ENCODE data around the gene TMEM201.

Gene TMEM201

DNA sequence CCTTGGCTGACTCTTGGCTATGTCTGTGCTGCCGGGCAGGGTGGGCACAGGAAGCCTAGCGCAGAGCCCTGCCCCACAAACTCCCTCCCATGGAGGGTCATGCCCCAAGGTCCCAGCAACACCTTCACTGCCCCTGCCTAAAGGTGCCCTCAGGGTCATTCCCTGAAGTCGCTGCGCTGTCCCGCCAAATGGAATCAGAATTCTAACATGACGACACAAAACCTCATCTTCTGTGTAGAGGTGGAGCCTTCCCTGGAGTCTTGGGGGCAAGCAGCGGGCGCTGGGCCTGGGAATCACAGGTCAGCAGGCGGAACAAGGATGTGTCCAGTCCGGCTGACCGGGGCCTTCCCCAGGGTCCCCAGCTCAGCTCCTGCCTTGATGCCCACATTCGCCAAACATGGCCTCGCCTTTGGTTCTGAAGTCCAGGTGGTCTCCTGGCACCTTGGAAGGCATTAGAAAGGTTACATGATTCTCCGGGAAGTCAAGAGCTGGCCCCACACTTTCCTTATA lies 17.3 kb downstream of the TMEM201 start:
- Histone ChIP-seq H3K4me1 (peaks cover 7% of the 10 kb centered on the region), H3K4me3 (ENCODE audit: low read depth, low read length) (no peak overlapping the region), H3K36me3 (peaks cover 29% of the 10 kb centered on the region), H3K9me3 (no peaks in the 10 kb centered on the region), H3K27me3 (no peaks in the 10 kb centered on the region)
- TF ChIP-seq, protein P1, sequence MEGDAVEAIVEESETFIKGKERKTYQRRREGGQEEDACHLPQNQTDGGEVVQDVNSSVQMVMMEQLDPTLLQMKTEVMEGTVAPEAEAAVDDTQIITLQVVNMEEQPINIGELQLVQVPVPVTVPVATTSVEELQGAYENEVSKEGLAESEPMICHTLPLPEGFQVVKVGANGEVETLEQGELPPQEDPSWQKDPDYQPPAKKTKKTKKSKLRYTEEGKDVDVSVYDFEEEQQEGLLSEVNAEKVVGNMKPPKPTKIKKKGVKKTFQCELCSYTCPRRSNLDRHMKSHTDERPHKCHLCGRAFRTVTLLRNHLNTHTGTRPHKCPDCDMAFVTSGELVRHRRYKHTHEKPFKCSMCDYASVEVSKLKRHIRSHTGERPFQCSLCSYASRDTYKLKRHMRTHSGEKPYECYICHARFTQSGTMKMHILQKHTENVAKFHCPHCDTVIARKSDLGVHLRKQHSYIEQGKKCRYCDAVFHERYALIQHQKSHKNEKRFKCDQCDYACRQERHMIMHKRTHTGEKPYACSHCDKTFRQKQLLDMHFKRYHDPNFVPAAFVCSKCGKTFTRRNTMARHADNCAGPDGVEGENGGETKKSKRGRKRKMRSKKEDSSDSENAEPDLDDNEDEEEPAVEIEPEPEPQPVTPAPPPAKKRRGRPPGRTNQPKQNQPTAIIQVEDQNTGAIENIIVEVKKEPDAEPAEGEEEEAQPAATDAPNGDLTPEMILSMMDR (IDR thresholded peaks at IDR 0.05; ENCODE audit: low read depth, low read length) = no peak
- DNase-seq = no peak

DNA sequence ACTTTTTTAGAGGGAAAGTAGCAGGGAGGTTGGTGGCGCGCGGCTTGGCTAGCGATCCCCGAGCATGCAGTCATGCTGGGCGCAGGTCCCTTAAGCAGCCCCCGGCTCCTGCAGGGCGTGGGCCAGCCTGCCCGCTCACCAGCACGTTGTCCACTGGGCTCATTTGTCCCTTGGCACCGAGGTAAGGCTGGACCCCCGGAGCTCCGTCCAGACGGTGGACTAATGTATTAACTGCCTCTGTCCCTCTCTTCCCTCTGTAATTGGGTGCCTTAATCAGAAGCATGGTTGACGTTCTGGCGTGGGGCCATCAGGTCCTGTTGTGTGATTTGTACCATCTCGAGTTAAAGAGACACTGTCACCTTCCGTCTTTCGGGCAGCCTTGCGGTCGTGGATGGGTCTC lies 17.7 kb downstream of the TMEM201 start:
- Histone ChIP-seq H3K27me3 (no peaks in the 10 kb centered on the region), H3K4me1 (peaks cover 7% of the 10 kb centered on the region), H3K36me3 (peaks cover 24% of the 10 kb centered on the region), H3K4me3 (ENCODE audit: low read depth, low read length) (no peak overlapping the region), H3K9me3 (no peaks in the 10 kb centered on the region)
- no peak for DNase-seq
- TF ChIP-seq, protein P1 (IDR thresholded peaks at IDR 0.05; ENCODE audit: low read depth, low read length) = no peak

DNA sequence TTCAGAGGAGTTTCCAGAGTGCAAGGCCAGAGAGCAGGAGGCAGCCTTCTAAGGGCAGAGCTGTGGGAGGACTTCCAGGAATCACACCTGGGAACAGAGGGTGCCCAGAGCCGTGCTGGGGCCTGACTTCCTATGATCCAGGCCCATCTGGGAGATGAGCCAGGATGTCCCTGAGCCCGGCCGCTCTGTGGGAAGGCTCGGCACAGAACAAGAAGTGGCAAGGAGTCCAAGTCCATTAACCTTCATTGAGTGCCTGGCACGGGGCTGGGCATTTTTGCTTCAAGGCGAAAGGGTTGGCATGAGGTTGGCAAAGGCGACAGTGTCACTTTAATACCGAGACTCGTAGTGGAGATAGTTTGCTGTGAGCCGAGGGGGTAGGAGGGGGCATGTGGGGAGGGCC lies 18.2 kb downstream of the TMEM201 start:
- H3K36me3 ChIP-seq = peaks cover 24% of the 10 kb centered on the region

DNA sequence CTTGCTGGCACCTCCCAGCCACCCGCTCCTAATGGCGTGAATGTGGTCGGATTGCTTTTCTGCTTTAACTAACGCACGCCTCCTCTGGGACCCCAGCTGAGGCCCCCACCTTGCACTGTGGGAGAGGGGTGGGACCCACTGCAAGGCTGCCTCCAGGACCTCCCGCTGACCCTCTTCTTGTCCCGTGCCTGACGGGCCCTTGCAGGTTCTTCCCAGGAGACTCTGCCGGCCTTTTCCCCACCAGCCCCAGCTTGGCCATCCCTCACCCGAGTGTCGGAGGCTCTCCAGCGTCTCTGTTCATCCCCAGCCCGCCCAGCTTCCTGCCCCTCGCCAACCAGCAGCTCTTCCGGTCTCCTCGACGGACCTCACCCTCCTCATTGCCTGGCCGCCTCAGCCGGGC lies 18.6 kb downstream of the TMEM201 start:
- TF ChIP-seq, protein P1 (IDR thresholded peaks at IDR 0.05; ENCODE audit: low read depth, low read length) = no peak
- Histone ChIP-seq H3K27me3 (no peaks in the 10 kb centered on the region), H3K4me1 (peaks cover 7% of the 10 kb centered on the region), H3K9me3 (no peaks in the 10 kb centered on the region), H3K36me3 (peaks cover 27% of the 10 kb centered on the region), H3K4me3 (ENCODE audit: low read depth, low read length) (no peak overlapping the region)
- no peak for DNase-seq

More for the DNA sequence above, 18.2 kb downstream of the TMEM201 start:
- TF ChIP-seq, protein P1 (IDR thresholded peaks at IDR 0.05; ENCODE audit: low read depth, low read length) = no peak
- no peak for DNase-seq
- no peaks in the 10 kb centered on the region for H3K9me3 ChIP-seq
- H3K4me1 ChIP-seq = peaks cover 7% of the 10 kb centered on the region
- no peaks in the 10 kb centered on the region for H3K27me3 ChIP-seq
- no peak overlapping the region for H3K4me3 ChIP-seq (ENCODE audit: low read depth, low read length)

DNA sequence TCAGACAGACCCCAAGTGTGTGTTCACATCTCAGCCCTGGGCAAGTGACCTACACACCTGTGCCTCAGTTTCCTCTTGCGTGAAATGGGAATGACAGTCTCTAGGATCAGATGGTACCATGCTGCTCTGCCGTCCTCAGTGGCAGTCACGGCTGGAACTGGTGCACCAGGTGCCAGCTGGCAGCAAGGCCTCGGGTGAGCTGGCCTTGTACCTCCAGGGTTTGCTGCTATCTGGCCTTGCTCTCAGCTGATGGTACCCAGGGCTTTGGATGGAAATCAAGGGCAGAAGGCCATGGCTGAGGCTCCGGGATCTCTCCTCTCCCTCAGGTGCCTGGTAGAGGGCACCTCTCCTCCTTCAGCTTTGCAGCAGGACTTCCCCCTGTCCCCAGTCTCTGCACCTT lies 21.3 kb downstream of the TMEM201 start:
- Histone ChIP-seq H3K4me3 (ENCODE audit: low read depth, low read length) (no peak overlapping the region), H3K36me3 (peaks cover 18% of the 10 kb centered on the region), H3K4me1 (no peaks in the 10 kb centered on the region), H3K27me3 (no peaks in the 10 kb centered on the region), H3K9me3 (no peaks in the 10 kb centered on the region)
- TF ChIP-seq, protein P1 (IDR thresholded peaks at IDR 0.05; ENCODE audit: low read depth, low read length) = no peak
- DNase-seq = no peak

DNA sequence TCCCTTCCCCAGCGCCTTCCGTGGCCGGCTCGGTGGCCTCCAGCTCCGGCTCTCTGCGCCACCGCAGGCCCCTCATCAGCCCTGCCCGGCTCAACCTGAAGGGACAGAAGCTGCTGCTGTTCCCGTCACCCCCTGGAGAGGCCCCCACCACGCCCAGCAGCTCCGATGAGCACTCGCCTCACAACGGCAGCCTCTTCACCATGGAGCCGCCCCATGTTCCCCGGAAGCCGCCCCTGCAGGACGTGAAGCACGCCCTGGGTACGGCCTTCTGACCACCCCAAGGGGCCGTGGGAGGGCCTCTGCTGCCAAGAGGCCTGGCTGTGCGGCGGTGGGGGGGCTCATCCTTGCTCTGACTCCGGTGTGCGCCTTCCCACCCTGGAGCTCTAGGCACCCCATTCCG lies 21.8 kb downstream of the TMEM201 start:
- no peak for DNase-seq
- Histone ChIP-seq H3K4me1 (no peaks in the 10 kb centered on the region), H3K27me3 (no peaks in the 10 kb centered on the region), H3K36me3 (peaks cover 15% of the 10 kb centered on the region), H3K9me3 (no peaks in the 10 kb centered on the region), H3K4me3 (ENCODE audit: low read depth, low read length) (no peak overlapping the region)
- TF ChIP-seq, protein P1 (IDR thresholded peaks at IDR 0.05; ENCODE audit: low read depth, low read length) = no peak

Measured in BE2C (cell line).